A549 (cell line): Measurements from ENCODE around the gene SPIRE2. TPM values are rescaled to one million over a fixed set of nuclear protein-coding genes. Genes with fewer than 3 reads are reported as not detected.

Source experiments
- ATAC-seq, 2 experiments: fragments of 200-7000 bp in 1 of 2; fragments of >200 bp in 1 of 2; cut with Nextera tagmentation in 1 of 2; cut with Tn5 transposase in 1 of 2; 3 replicates each; pipeline versions ENCODE4 v1.8.0 to v1.9.1; 2018 to 2020; ENCODE audit warnings: mild to moderate bottlenecking in 1 of 2, moderate library complexity in 1 of 2
- CTCF ChIA-PET: fragments of 300-600 bp; sonication (Branson Sonifier 250); formaldehyde crosslinking; extraction: SDS; loops from one replicate; lab custom pipeline; 2021; ENCODE audit warnings: antibody characterized with exemption, inconsistent platforms; lab: Yijun Ruan, JAX
- POLR2A ChIA-PET: fragments of 350-600 bp; formaldehyde crosslinking; extraction: SDS; loops from one replicate; lab custom pipeline; 2021; ENCODE audit warnings: antibody characterized with exemption, inconsistent platforms; lab: Yijun Ruan, JAX
- DNase-seq, 2 experiments: peaks; one replicate each; pipeline versions ENCODE4 v3.0.0 to v3.0.0-alpha.2; 2011 to 2016; ENCODE audit warnings: low read depth in 1 of 2, low spot score in 1 of 2
- FAIRE-seq: peaks from 2 replicates; lab custom pipeline; 2011; peaks lifted over from hg19 to GRCh38; lab: Jason Lieb, UNC
- H3K27ac ChIP-seq, 2 experiments: fragments of >200 bp; sonication (Bioruptor Twin); formaldehyde crosslinking; 3 replicates each; pipeline ENCODE4 v1.5.1; 2016 to 2017
- H3K4me1 ChIP-seq: fragments of >200 bp; sonication (Bioruptor Twin); formaldehyde crosslinking; 3 replicates; pipeline ENCODE4 v1.6.1; 2016
- H3K4me2 ChIP-seq: fragments of >200 bp; sonication (Bioruptor Twin); formaldehyde crosslinking; 3 replicates; pipeline ENCODE4 v1.6.1; 2016
- H3K4me3 ChIP-seq: fragments of >200 bp; sonication (Bioruptor Twin); formaldehyde crosslinking; 3 replicates; pipeline ENCODE4 v1.5.1; 2016
- H3K9me3 ChIP-seq: fragments of >200 bp; sonication (Bioruptor Twin); formaldehyde crosslinking; 3 replicates; pipeline ENCODE4 v1.6.1; 2016
- BHLHE40 ChIP-seq: IDR thresholded peaks from 2 replicates; pipeline ENCODE4 v1.6.1; 2012; ENCODE audit warnings: low read depth, low read length, inconsistent platforms
- CEBPB ChIP-seq, 2 experiments: fragments of >200 bp in 1 of 2; sonication (Bioruptor Twin) in 1 of 2; formaldehyde crosslinking in 1 of 2; IDR thresholded peaks; 2 replicates each; pipeline ENCODE4 v1.6.1; 2012 to 2016
- CHD2 ChIP-seq: fragments of 150-350 bp; IDR thresholded peaks from 2 replicates; pipeline ENCODE4 v1.6.1; 2014; ENCODE audit warnings: low read length; ENCODE audit not compliant: partially characterized antibody
- CHD4 ChIP-seq: fragments of 200-600 bp; sonication (generic); IDR thresholded peaks from 2 replicates; pipeline ENCODE4 v1.6.1; 2016; ENCODE audit warnings: antibody characterized with exemption, mild to moderate bottlenecking, borderline replicate concordance
- EHF ChIP-seq: fragments of 250-450 bp; sonication (Bioruptor Pico); IDR thresholded peaks from 2 replicates; pipeline ENCODE4 v1.5.0; 2020; ENCODE audit warnings: mild to moderate bottlenecking
- HDAC2 ChIP-seq: fragments of 200-600 bp; sonication (generic); IDR thresholded peaks from 2 replicates; pipeline ENCODE4 v1.6.1; 2016
- HEYL ChIP-seq: fragments of 250-450 bp; sonication (Bioruptor Pico); IDR thresholded peaks from 2 replicates; pipeline ENCODE4 v1.8.0; 2021; ENCODE audit warnings: mild to moderate bottlenecking, moderate library complexity
- HOXB5 ChIP-seq: fragments of 250-450 bp; sonication (Bioruptor Pico); IDR thresholded peaks from 2 replicates; pipeline ENCODE4 v1.5.0; 2020; ENCODE audit warnings: mild to moderate bottlenecking, moderate library complexity
- JUNB ChIP-seq: fragments of >200 bp; sonication (Bioruptor Twin); formaldehyde crosslinking; IDR thresholded peaks from 2 replicates; pipeline ENCODE4 v1.6.1; 2016
- KDM5A ChIP-seq: fragments of 200-600 bp; sonication (generic); IDR thresholded peaks from 2 replicates; pipeline ENCODE4 v1.6.1; 2016; ENCODE audit warnings: antibody characterized with exemption, mild to moderate bottlenecking
- MAFK ChIP-seq: fragments of 450-650 bp; IDR thresholded peaks from 2 replicates; pipeline ENCODE4 v1.6.1; 2014; ENCODE audit not compliant: partially characterized antibody
- MYC ChIP-seq: IDR thresholded peaks from 2 replicates; pipeline ENCODE4 v1.6.1; 2012; ENCODE audit warnings: mild to moderate bottlenecking, inconsistent platforms, low read length, improper control_type of control experiment, borderline replicate concordance
- PHF8 ChIP-seq: fragments of 200-600 bp; sonication (generic); IDR thresholded peaks from 2 replicates; pipeline ENCODE4 v1.6.1; 2016; ENCODE audit warnings: low read depth, mild to moderate bottlenecking, antibody characterized with exemption, moderate library complexity, borderline replicate concordance
- RCOR1 ChIP-seq: fragments of 150-350 bp; IDR thresholded peaks from 2 replicates; pipeline ENCODE4 v1.6.1; 2014; ENCODE audit warnings: antibody characterized with exemption, low read length, low read depth
- RNF2 ChIP-seq: fragments of 200-600 bp; sonication (generic); IDR thresholded peaks from 2 replicates; pipeline ENCODE4 v1.6.1; 2016; ENCODE audit warnings: low read depth, mild to moderate bottlenecking, antibody characterized with exemption, moderate library complexity, borderline replicate concordance
- TP53 ChIP-seq: fragments of 250-450 bp; sonication (Bioruptor Pico); IDR thresholded peaks from 2 replicates; pipeline ENCODE4 v1.5.0; 2021; ENCODE audit warnings: mild to moderate bottlenecking, moderate library complexity
- ZFP36 ChIP-seq: fragments of 450-650 bp; IDR thresholded peaks from 2 replicates; pipeline ENCODE4 v1.6.1; 2014; ENCODE audit warnings: borderline replicate concordance; ENCODE audit not compliant: partially characterized antibody
- whole genome bisulfite sequencing: methylation state at CpG from one replicate; pipeline ENCODE4 v1.1.6; 2017; ENCODE audit errors: missing lambda C conversion rate; 5-methylcytosine and 5-hydroxymethylcytosine counted together
- polyA plus RNA-seq, 4 experiments: library from polyadenylated mRNA; depleted of rRNA in 3 of 4; stranded (reverse); fragments of >200 nt; fragmentation: RNase III in 1 of 4; extraction: RNeasy Plus Mini Kit Qiagen cat#74134 plus additional on column Dnase treatment in 1 of 4; gene quantifications; 2 replicates in 3 of 4; 3 replicates in 1 of 4; pipeline ENCODE4 v1.2.3, GENCODE V29; 2011 to 2017
- TF ChIP-seq, protein P1 (sequence below): fragments of 450-650 bp; IDR thresholded peaks from 2 replicates; pipeline ENCODE4 v1.6.1; 2014; ENCODE audit warnings: antibody characterized with exemption
- TF ChIP-seq, protein P2 (sequence below): fragments of 250-450 bp; sonication (Bioruptor Pico); IDR thresholded peaks from 2 replicates; pipeline ENCODE4 v1.5.0; 2021; ENCODE audit warnings: mild to moderate bottlenecking, moderate library complexity, borderline replicate concordance
- TF ChIP-seq, protein P3 (sequence below): fragments of 150-350 bp; IDR thresholded peaks from 2 replicates; pipeline ENCODE4 v1.6.1; 2014; ENCODE audit warnings: low read depth, mild to moderate bottlenecking, low read length
- TF ChIP-seq, protein P4 (sequence below): IDR thresholded peaks from 2 replicates; pipeline ENCODE4 v1.6.1; 2012
- TF ChIP-seq, protein P5 (sequence below): fragments of 250-450 bp; sonication (Bioruptor Pico); IDR thresholded peaks from 2 replicates; pipeline ENCODE4 v1.5.0; 2020; ENCODE audit warnings: low read depth, mild to moderate bottlenecking, moderate library complexity

Gene SPIRE2
- polyA plus RNA-seq, 2 of the 4 experiments (the other 2 are of a cell fraction) = 6.0 to 9.9 TPM

DNA sequence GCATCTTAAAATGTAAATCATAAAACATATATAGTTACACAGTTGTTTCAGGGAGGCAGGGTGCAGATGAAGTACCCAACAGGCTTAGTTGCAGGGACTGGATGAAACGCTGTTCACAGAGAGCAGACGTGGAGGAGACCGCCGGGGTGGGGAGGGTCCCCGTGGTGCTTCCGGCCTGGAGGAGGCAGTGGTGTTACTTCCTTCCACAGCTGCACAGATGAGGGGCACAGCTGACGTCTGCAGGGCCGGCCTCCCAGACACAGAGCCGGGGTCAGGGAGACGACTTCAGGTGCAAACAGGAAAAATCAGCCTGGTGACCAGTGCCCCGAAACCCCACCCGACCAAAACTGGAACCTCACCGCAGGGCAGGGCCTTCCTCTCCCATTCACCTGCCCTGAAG, 17.1 kb downstream of the SPIRE2 start:
- no peak for FAIRE-seq
- Histone ChIP-seq H3K4me2 (no peak overlapping the region), H3K4me1 (no peaks in the 10 kb centered on the region), H3K4me3 (no peak overlapping the region), H3K9me3 (no peaks in the 10 kb centered on the region), H3K27ac (no peak overlapping the region)
- no peak for ATAC-seq
- TF ChIP-seq MAFK = no peak
- no peak for TF ChIP-seq JUNB
- TF ChIP-seq BHLHE40 = no peak
- TF ChIP-seq KDM5A = no peak
- no peak for TF ChIP-seq PHF8
- TF ChIP-seq CHD2 = no peak
- TF ChIP-seq ZFP36 = no peak
- TF ChIP-seq TP53 = no peak
- TF ChIP-seq CHD4 = no peak
- TF ChIP-seq, protein P1, sequence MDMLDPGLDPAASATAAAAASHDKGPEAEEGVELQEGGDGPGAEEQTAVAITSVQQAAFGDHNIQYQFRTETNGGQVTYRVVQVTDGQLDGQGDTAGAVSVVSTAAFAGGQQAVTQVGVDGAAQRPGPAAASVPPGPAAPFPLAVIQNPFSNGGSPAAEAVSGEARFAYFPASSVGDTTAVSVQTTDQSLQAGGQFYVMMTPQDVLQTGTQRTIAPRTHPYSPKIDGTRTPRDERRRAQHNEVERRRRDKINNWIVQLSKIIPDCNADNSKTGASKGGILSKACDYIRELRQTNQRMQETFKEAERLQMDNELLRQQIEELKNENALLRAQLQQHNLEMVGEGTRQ = no peak
- no peak for TF ChIP-seq EHF (CRISPR knock-in tag)
- DNase-seq = no peak
- whole genome bisulfite sequencing = 89% methylated on average over 13 of the region's 13 CpGs
- ChIA-PET POLR2A (no interaction called here), CTCF (interaction anchor here (0.9 to 5.5 kb wide), 2 partner anchors 16 to 64 kb away, joined by 4 to 31 read pairs; no protein-coding TSS in a partner anchor)

DNA sequence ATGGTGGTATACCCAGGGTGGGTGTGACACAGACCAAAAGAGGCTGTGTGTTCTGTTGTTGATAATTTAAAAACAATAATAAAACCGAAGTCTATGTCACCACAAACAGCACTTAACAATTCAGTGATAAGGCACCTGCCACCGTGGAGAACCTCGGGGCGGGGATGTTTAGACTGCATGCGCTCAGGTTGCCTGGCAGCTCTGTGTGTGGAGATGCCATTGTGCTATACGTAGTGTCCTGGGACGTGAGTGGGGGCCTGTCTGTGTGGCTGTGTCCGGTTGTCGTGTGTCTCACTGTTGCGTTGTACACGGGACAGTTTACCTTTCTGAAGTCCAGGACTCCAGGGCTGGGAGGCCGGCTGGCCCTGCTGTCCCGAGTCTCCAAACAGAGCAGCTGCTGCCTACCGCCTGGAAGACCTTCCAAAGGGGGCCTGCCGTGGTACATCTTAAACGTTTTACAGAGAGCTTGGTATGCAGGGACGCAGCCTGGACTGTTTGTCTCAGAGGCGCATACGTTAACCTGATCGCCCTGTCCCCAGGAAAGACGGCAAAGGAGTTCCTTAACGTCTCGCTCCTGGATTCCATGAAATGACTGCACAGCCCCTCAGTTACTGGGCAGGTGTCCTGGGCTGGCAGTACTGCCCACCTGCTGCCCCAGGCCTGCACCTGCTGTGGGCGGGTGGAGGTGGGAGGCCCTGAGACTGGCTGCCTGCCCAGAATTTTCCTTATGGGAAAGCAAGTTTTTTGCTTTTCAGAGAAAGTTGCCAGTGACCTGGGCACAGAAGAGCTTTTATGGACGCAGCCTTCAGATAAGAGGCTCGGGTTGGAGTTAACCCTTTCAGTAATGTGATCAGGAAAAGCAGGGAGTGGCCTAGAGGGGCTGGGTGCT, 19.0 kb downstream of the SPIRE2 start:
- H3K4me2 ChIP-seq = no peak overlapping the region
- POLR2A ChIA-PET = no interaction called here
- H3K4me1 ChIP-seq = no peaks in the 10 kb centered on the region
- ATAC-seq = no peak
- DNase-seq = no peak
- no peaks in the 10 kb centered on the region for H3K9me3 ChIP-seq
- FAIRE-seq = no peak
- WGBS = 79% methylated on average over 26 of the region's 26 CpGs
- no peak for TF ChIP-seq HDAC2
- TF ChIP-seq, protein P2, sequence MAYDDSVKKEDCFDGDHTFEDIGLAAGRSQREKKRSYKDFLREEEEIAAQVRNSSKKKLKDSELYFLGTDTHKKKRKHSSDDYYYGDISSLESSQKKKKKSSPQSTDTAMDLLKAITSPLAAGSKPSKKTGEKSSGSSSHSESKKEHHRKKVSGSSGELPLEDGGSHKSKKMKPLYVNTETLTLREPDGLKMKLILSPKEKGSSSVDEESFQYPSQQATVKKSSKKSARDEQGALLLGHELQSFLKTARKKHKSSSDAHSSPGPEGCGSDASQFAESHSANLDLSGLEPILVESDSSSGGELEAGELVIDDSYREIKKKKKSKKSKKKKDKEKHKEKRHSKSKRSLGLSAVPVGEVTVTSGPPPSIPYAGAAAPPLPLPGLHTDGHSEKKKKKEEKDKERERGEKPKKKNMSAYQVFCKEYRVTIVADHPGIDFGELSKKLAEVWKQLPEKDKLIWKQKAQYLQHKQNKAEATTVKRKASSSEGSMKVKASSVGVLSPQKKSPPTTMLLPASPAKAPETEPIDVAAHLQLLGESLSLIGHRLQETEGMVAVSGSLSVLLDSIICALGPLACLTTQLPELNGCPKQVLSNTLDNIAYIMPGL = no peak
- TF ChIP-seq HOXB5 = no peak
- TF ChIP-seq HEYL (CRISPR knock-in tag) = no peak
- no peak for TF ChIP-seq MYC
- TF ChIP-seq RCOR1 = no peak
- TF ChIP-seq KDM5A = no peak
- TF ChIP-seq, protein P3, sequence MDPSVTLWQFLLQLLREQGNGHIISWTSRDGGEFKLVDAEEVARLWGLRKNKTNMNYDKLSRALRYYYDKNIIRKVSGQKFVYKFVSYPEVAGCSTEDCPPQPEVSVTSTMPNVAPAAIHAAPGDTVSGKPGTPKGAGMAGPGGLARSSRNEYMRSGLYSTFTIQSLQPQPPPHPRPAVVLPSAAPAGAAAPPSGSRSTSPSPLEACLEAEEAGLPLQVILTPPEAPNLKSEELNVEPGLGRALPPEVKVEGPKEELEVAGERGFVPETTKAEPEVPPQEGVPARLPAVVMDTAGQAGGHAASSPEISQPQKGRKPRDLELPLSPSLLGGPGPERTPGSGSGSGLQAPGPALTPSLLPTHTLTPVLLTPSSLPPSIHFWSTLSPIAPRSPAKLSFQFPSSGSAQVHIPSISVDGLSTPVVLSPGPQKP = no peak
- no peak for TF ChIP-seq BHLHE40
- TF ChIP-seq, protein P4, sequence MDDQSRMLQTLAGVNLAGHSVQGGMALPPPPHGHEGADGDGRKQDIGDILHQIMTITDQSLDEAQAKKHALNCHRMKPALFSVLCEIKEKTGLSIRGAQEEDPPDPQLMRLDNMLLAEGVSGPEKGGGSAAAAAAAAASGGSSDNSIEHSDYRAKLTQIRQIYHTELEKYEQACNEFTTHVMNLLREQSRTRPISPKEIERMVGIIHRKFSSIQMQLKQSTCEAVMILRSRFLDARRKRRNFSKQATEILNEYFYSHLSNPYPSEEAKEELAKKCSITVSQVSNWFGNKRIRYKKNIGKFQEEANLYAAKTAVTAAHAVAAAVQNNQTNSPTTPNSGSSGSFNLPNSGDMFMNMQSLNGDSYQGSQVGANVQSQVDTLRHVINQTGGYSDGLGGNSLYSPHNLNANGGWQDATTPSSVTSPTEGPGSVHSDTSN = no peak
- TF ChIP-seq, protein P5, sequence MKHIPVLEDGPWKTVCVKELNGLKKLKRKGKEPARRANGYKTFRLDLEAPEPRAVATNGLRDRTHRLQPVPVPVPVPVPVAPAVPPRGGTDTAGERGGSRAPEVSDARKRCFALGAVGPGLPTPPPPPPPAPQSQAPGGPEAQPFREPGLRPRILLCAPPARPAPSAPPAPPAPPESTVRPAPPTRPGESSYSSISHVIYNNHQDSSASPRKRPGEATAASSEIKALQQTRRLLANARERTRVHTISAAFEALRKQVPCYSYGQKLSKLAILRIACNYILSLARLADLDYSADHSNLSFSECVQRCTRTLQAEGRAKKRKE (CRISPR knock-in tag) = no peak
- no peak for TF ChIP-seq CEBPB (IDR thresholded peaks at IDR 0.05)
- TF ChIP-seq MAFK = no peak
- TF ChIP-seq RNF2 = no peak
- H3K27ac ChIP-seq = no peak overlapping the region
- H3K4me3 ChIP-seq = no peak overlapping the region
- CTCF ChIA-PET = interaction anchor here (1.2 to 1.4 kb wide), 2 partner anchors 13 to 103 kb away, joined by 3 to 4 read pairs; no protein-coding TSS in a partner anchor
